Osteoblast (primary cell): ENCODE results near the gene DLG2. TPM values are rescaled to one million over a fixed set of nuclear protein-coding genes. Genes with fewer than 3 reads are reported as not detected.
"Not testable (repeated sequence)": the region's sequence is repeated elsewhere in the genome, so short reads cannot be mapped to it uniquely, and the experiment has no call there.

Experiments used
- DNase-seq: peaks from one replicate; pipeline ENCODE4 v3.0.0; 2011; ENCODE audit warnings: low spot score, mixed read lengths; ENCODE audit not compliant: insufficient read length; ENCODE audit errors: missing footprints
- H2AFZ ChIP-seq: 2 replicates; pipeline ENCODE4 v1.6.0; 2011; ENCODE audit warnings: mild to moderate bottlenecking, low read length
- H3K27ac ChIP-seq: 2 replicates; pipeline ENCODE4 v1.5.1; 2011; ENCODE audit warnings: mild to moderate bottlenecking, low read depth, low read length, moderate library complexity
- H3K27me3 ChIP-seq: 2 replicates; pipeline ENCODE4 v1.6.0; 2012; ENCODE audit warnings: mild to moderate bottlenecking, control low read depth, inconsistent platforms, low read length, moderate library complexity; ENCODE audit not compliant: insufficient read depth
- H3K36me3 ChIP-seq: 2 replicates; pipeline ENCODE4 v1.5.1; 2011; ENCODE audit warnings: mild to moderate bottlenecking, low read length, control low read depth, moderate library complexity; ENCODE audit not compliant: insufficient read depth
- H3K4me1 ChIP-seq: 2 replicates; pipeline ENCODE4 v1.5.1; 2011; ENCODE audit warnings: mild to moderate bottlenecking, low read length, control low read depth, moderate library complexity; ENCODE audit not compliant: insufficient read depth
- H3K4me2 ChIP-seq: 2 replicates; pipeline ENCODE4 v1.6.0; 2011; ENCODE audit warnings: mild to moderate bottlenecking, low read length; ENCODE audit not compliant: insufficient read depth
- H3K4me3 ChIP-seq: fragments of 200-600 bp; sonication (generic); 3 replicates; pipeline ENCODE4 v1.5.1; 2012; ENCODE audit warnings: mild to moderate bottlenecking, low read length, inconsistent platforms; ENCODE audit not compliant: insufficient read depth
- H3K79me2 ChIP-seq: 2 replicates; pipeline ENCODE4 v1.6.0; 2012; ENCODE audit warnings: mild to moderate bottlenecking, low read length, control low read depth, inconsistent platforms; ENCODE audit not compliant: insufficient read depth
- H3K9me3 ChIP-seq: 2 replicates; pipeline ENCODE4 v1.5.1; 2011; ENCODE audit warnings: low read depth, low read length, control low read depth
- H4K20me1 ChIP-seq: 2 replicates; pipeline ENCODE4 v1.6.0; 2012; ENCODE audit warnings: mild to moderate bottlenecking, low read length, control low read depth; ENCODE audit not compliant: insufficient read depth
- total RNA-seq: library from RNA; depleted of rRNA; stranded (reverse); fragments of >200 nt; gene quantifications from 2 replicates; pipeline ENCODE4 v1.2.3, GENCODE V29; 2012
- TF ChIP-seq, protein P1 (sequence below): IDR thresholded peaks from 2 replicates; pipeline ENCODE4 v1.5.1; 2011; ENCODE audit warnings: mild to moderate bottlenecking, low read depth, low read length, moderate library complexity; ENCODE audit errors: extremely low read depth

Gene DLG2
- total RNA-seq, 1 donor, result 3.3 TPM

DNA sequence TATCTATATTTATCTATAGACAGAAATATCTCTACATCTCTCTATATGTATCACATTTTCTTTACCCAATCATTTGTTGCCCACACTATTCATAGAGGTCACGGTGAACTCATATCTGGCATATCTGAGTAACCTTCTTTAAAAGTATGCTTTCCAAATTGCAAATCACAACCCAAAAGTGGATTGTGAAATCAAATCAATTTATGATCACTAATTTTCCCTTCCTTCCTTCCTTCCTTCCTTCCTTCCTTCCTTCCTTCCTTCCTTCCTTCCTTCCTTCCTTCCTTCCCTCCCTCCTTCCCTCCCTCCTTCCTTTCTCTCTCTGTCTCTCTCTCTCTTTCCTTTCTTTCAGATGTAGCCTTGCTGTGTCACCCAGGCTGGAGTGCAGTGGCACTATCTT is 1893.0 kb downstream of the DLG2 start:
- Histone ChIP-seq H4K20me1 (no peaks in the 10 kb centered on the region), H3K79me2 (no peaks in the 10 kb centered on the region), H3K36me3 (no peaks in the 10 kb centered on the region), H2AFZ (no peak overlapping the region), H3K4me1 (no peaks in the 10 kb centered on the region), H3K4me2 (no peak overlapping the region), H3K27ac (no peak overlapping the region), H3K9me3 (no peaks in the 10 kb centered on the region), H3K4me3 (no peak overlapping the region), H3K27me3 (no peaks in the 10 kb centered on the region)
- DNase-seq, result no peak
- TF ChIP-seq, protein P1, sequence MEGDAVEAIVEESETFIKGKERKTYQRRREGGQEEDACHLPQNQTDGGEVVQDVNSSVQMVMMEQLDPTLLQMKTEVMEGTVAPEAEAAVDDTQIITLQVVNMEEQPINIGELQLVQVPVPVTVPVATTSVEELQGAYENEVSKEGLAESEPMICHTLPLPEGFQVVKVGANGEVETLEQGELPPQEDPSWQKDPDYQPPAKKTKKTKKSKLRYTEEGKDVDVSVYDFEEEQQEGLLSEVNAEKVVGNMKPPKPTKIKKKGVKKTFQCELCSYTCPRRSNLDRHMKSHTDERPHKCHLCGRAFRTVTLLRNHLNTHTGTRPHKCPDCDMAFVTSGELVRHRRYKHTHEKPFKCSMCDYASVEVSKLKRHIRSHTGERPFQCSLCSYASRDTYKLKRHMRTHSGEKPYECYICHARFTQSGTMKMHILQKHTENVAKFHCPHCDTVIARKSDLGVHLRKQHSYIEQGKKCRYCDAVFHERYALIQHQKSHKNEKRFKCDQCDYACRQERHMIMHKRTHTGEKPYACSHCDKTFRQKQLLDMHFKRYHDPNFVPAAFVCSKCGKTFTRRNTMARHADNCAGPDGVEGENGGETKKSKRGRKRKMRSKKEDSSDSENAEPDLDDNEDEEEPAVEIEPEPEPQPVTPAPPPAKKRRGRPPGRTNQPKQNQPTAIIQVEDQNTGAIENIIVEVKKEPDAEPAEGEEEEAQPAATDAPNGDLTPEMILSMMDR, result no peak

DNA sequence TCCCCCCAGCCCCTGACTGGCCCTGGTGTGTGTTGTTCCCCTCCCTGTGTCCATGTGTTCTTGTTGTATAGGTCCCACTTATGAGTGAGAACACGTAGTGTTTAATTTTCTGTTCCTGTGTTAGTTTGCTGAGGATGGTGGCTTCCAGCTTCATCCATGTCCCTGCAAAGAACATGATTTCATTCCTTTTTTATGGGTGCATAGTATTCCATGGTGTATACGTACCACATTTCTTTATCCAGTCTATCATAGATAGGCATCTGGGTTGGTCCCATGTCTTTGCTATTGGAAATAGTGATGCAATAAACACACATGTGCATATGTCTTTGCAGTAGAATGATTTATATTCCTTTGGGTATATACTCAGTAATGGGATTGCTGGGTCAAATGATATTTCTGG is 1895.9 kb downstream of the DLG2 start:
- not testable (repeated sequence) for H3K36me3 ChIP-seq, H3K4me1 ChIP-seq, H4K20me1 ChIP-seq, H3K27me3 ChIP-seq, H3K27ac ChIP-seq, H3K4me2 ChIP-seq, H3K9me3 ChIP-seq, H2AFZ ChIP-seq, H3K79me2 ChIP-seq, H3K4me3 ChIP-seq, DNase-seq

DNA sequence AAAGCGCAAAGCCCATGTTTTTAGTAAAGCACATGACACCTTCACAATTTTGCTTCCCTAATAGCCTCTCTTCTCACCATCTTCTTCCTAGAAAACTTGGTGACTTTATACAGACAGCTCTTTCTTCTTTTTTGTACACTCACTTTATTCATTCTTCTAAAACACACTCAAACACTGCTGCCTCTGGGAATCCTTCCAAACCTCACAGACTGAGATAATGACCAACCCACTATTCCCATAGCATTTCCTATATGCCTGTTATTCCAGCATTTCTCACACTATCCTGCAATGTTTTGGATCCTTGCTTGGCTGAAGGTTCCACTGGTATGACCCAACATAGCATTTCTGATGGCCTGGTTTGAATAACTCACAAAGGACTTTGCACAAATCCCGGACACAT is 1898.9 kb downstream of the DLG2 start:
- H3K27me3 ChIP-seq, result no peaks in the 10 kb centered on the region
- peaks cover 3% of the 10 kb centered on the region for H3K4me1 ChIP-seq
- H3K4me2 ChIP-seq, result no peak overlapping the region
- H3K9me3 ChIP-seq, result no peaks in the 10 kb centered on the region
- DNase-seq, result no peak
- no peaks in the 10 kb centered on the region for H4K20me1 ChIP-seq
- H3K79me2 ChIP-seq, result no peaks in the 10 kb centered on the region
- TF ChIP-seq, protein P1, result no peak
- no peaks in the 10 kb centered on the region for H3K36me3 ChIP-seq
- no peak overlapping the region for H2AFZ ChIP-seq
- no peak overlapping the region for H3K27ac ChIP-seq
- H3K4me3 ChIP-seq, result no peak overlapping the region

DNA sequence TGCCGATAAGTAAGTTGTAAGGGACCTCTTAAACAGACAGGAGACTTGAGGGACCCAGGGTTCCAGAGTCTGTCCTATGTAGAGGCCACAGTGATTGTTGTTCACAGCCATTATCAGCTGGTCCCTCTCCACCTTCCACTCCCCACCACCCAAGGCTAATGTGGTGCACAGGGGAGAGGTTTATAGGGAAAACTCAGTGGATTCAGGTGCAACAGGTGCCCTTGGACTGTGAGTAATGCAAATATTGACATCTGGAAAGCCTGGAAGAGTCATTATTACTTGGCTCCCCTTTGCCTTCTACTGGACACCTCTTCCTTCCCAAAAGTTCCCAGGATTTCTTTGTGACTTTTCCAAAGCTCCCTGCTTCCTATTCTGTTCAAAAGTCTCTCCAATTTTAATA is 1899.9 kb downstream of the DLG2 start:
- no peaks in the 10 kb centered on the region for H3K9me3 ChIP-seq

More for the DNA sequence above, 1899.9 kb downstream of the DLG2 start:
- Histone ChIP-seq H4K20me1 (no peaks in the 10 kb centered on the region), H3K36me3 (no peaks in the 10 kb centered on the region), H3K4me3 (no peak overlapping the region), H3K4me2 (no peak overlapping the region), H2AFZ (no peak overlapping the region), H3K79me2 (no peaks in the 10 kb centered on the region), H3K27ac (no peak overlapping the region), H3K27me3 (no peaks in the 10 kb centered on the region), H3K4me1 (peaks cover 3% of the 10 kb centered on the region)
- TF ChIP-seq, protein P1, result no peak
- no peak for DNase-seq
